Calu3 (cell line): ENCODE measurements around the gene MTA3. TPM values are rescaled to one million over a fixed set of nuclear protein-coding genes. Genes with fewer than 3 reads are reported as not detected.

Experiments used
- BruUV-seq: library from RNA; stranded (reverse); fragments of 400-500 nt; replicated peaks from 2 replicates; lab custom pipeline; 2021; lab: Mats Ljungman, UMichigan
- CTCF ChIA-PET: fragments of 300-600 bp; sonication (Branson Sonifier 250); formaldehyde crosslinking; loops from one replicate; lab custom pipeline; 2022; ENCODE audit warnings: antibody characterized with exemption; lab: Charles Lee
- DNase-seq: peaks from one replicate; pipeline ENCODE4 v3.0.0; 2022
- H3K27ac Mint-ChIP-seq: one replicate; pipeline ENCODE4 v1.8.0; 2022; ENCODE audit warnings: mixed read lengths; ENCODE audit not compliant: unreplicated experiment
- H3K27me3 Mint-ChIP-seq: one replicate; pipeline ENCODE4 v1.8.0; 2022; ENCODE audit warnings: mixed read lengths; ENCODE audit not compliant: unreplicated experiment
- H3K36me3 Mint-ChIP-seq: one replicate; pipeline ENCODE4 v1.8.0; 2022; ENCODE audit warnings: mild to moderate bottlenecking, moderate library complexity, mixed read lengths; ENCODE audit not compliant: insufficient read depth, unreplicated experiment
- H3K4me1 Mint-ChIP-seq: one replicate; pipeline ENCODE4 v1.8.0; 2022; ENCODE audit warnings: mild to moderate bottlenecking, low read depth, mixed read lengths; ENCODE audit not compliant: unreplicated experiment
- H3K4me3 Mint-ChIP-seq: one replicate; pipeline ENCODE4 v1.8.0; 2022; ENCODE audit warnings: mild to moderate bottlenecking, low read depth, moderate library complexity, mixed read lengths; ENCODE audit not compliant: unreplicated experiment
- H3K9me3 Mint-ChIP-seq: one replicate; pipeline ENCODE4 v1.8.0; 2022; ENCODE audit warnings: low read depth, mixed read lengths; ENCODE audit not compliant: unreplicated experiment
- intact Hi-C: fragments of 100-400 bp; cut with micrococcal nuclease; formaldehyde crosslinking; loops from one replicate; pipeline ENCODE4 v1.10.0; 2022; ENCODE audit not compliant: unreplicated experiment
- total RNA-seq: library from RNA; stranded (reverse); gene quantifications from 2 replicates; pipeline ENCODE4 v1.2.3, GENCODE V29; 2022
- TF ChIP-seq, protein P1 (sequence below): fragments of 200-600 bp; IDR thresholded peaks from one replicate; pipeline ENCODE4 v1.8.0; 2022; ENCODE audit warnings: antibody characterized with exemption; ENCODE audit not compliant: unreplicated experiment

MTA3 gene
- total RNA-seq, 1 experiment from 2014 or later = 46.5 TPM

DNA sequence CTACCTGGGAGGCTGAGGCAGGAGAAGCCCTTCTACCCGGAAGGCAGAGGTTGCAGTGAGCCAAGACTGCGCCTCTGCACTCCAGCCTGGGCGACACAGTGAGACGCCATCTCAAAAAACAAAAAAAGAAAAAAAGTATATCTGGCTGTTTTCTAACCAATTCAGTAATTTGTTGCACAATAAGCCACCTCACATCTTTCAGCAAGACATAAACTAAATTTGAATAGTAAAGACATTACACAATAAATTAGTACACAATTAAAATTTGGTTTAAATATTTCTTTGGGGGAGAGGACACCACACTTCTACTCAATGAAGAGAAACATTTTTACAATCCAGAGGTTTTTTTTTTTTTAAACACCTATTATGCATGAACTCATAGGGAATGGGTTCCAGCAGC is 36.0 kb upstream of the MTA3 start:
- CTCF ChIA-PET = no interaction called here
- Mint-ChIP-seq H3K27me3 (no peaks in the 10 kb centered on the region), H3K4me3 (no peak overlapping the region), H3K27ac (no peak overlapping the region), H3K4me1 (no peaks in the 10 kb centered on the region), H3K9me3 (no peaks in the 10 kb centered on the region), H3K36me3 (no peaks in the 10 kb centered on the region)
- no TSS peak for BruUV-seq
- no peak for DNase-seq
- intact Hi-C loops = no loop called here
- TF ChIP-seq, protein P1, sequence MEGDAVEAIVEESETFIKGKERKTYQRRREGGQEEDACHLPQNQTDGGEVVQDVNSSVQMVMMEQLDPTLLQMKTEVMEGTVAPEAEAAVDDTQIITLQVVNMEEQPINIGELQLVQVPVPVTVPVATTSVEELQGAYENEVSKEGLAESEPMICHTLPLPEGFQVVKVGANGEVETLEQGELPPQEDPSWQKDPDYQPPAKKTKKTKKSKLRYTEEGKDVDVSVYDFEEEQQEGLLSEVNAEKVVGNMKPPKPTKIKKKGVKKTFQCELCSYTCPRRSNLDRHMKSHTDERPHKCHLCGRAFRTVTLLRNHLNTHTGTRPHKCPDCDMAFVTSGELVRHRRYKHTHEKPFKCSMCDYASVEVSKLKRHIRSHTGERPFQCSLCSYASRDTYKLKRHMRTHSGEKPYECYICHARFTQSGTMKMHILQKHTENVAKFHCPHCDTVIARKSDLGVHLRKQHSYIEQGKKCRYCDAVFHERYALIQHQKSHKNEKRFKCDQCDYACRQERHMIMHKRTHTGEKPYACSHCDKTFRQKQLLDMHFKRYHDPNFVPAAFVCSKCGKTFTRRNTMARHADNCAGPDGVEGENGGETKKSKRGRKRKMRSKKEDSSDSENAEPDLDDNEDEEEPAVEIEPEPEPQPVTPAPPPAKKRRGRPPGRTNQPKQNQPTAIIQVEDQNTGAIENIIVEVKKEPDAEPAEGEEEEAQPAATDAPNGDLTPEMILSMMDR = no peak

DNA sequence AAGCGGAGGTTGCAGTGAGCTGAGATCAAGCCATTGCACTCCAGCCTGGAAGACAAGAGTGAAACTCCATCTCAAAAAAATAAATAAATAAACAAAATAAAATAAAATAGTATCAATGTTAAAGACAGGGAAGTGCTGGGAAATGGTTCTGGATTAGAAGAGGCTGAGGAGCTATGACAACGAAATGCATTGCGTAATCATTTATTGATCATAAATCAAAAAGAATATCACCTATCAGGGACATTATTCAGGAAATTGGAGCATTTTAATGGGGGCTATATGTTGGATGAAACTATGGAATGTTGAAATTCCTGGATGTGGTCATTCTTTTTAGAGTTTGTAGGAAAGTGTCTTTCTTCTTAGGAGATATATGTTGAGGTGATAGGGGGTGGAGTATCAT is 30.9 kb upstream of the MTA3 start:
- Mint-ChIP-seq H3K36me3 (no peaks in the 10 kb centered on the region), H3K27me3 (no peaks in the 10 kb centered on the region), H3K27ac (no peak overlapping the region), H3K9me3 (peaks cover 2% of the 10 kb centered on the region), H3K4me1 (no peaks in the 10 kb centered on the region), H3K4me3 (no peak overlapping the region)
- intact Hi-C loops = no loop called here
- CTCF ChIA-PET = no interaction called here
- no peak for DNase-seq
- TF ChIP-seq, protein P1 = no peak
- no TSS peak for BruUV-seq

DNA sequence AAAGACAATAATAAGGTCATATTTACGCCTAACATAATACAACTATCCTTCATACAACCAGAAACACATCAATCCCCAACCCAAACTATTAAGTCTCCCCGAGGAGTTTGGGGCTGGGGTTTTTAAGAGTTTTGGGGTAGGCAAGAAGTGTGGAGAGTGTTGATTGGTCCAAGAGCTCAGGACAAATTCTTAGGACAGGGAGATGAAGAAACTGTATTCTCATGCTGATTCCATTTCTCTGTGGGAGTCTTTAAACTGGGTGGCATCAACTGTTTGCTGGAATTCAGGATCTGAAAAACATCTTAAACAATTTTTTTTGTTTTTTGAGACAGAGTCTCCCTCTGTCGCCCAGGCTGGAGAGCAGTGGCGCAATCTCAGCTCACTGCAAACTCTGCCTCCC is 25.6 kb upstream of the MTA3 start:
- CTCF ChIA-PET = no interaction called here

DNA sequence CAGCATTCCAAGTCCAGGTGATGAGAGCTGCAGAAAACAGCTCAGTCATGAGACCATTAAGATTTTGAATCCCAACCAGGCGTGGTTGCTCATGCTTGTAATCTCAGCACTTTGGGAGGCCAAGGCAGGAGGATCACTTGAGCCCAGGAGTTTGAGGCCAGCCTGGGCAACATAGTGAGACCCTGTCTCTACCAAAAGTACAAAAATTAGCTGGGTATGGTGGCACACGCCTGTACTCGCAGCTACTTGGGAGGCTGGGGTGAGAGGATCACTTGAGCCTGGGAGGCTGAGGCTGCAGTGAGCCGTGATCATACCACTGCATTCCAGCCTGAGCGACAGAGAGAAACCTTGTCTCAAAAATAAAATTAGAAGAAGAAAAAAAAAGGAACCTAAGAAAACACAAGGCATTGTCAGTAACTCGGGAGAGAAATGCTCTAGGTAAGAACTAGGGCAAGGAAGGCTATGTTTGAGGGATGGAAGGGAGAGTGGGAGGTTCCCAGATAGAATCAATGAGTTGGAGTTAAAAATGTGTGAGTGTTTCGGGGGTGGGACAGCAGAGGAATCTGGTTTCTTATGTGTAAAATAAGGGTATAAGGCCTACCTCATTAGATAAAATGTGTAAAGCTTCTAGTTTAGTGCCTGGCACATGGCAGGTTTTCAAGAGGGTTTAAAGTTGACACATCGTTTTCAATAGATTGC is 23.3 kb upstream of the MTA3 start:
- CTCF ChIA-PET = no interaction called here
- no peak for DNase-seq
- intact Hi-C loops = no loop called here
- TF ChIP-seq, protein P1 = no peak
- Mint-ChIP-seq H3K4me3 (no peak overlapping the region), H3K27me3 (no peaks in the 10 kb centered on the region), H3K36me3 (no peaks in the 10 kb centered on the region), H3K9me3 (no peaks in the 10 kb centered on the region), H3K4me1 (peaks cover 20% of the 10 kb centered on the region), H3K27ac (no peak overlapping the region)
- BruUV-seq = no TSS peak

More for the DNA sequence above, 25.6 kb upstream of the MTA3 start:
- Mint-ChIP-seq H3K27me3 (no peaks in the 10 kb centered on the region), H3K4me3 (no peak overlapping the region), H3K9me3 (peaks cover 2% of the 10 kb centered on the region), H3K4me1 (peaks cover 20% of the 10 kb centered on the region), H3K36me3 (no peaks in the 10 kb centered on the region), H3K27ac (no peak overlapping the region)
- DNase-seq = no peak
- TF ChIP-seq, protein P1 = no peak
- intact Hi-C loops = no loop called here
- no TSS peak for BruUV-seq
